ENCODE results near the gene PTPRN. TPM values are rescaled to one million over a fixed set of nuclear protein-coding genes. Genes with fewer than 3 reads are reported as not detected.

PTPRN gene
- total RNA-seq, 1 experiment from 2014 or later: 6.5 TPM

DNA sequence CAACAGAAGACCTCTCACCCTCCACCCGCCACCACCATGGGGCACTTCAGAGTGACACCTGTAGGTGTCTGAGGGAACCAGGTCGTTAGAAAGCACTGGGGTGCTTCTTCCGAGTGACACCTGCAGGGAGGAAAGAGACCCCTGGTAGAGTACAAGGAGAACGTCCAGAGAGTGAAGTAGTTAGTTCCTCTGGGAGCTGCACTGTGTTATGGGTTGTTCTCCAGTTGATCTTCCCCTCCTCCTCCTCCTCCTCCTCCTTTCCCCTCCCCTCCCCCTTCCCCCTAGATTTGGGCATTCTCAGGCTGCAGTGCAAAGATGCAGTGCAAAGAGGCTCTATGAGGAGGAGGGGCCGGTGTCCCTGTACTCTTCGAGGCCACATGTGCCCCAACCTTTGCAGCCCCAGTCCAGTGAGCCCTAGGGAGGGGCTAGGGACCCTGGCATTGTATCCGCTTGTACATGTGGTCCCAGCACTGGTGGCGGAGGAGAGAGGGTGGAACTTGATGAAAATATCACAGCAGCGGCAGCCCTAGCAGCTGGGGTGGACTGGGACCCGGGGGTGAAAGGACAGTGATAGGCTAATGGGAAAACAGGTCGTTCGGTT, 29.2 kb downstream of the PTPRN start:
- Histone ChIP-seq H3K18ac (ENCODE audit: insufficient read length, low read depth, low read length) (no peak overlapping the region), H4K5ac (ENCODE audit: insufficient read length, low read depth, low read length) (no peak overlapping the region), H2AK5ac (ENCODE audit: insufficient read length, low read length) (peak overlapping the region; percentile 3), H3K9ac (ENCODE audit: extremely low read depth, insufficient read length, low read length) (peak overlapping the region; percentile 54), H3K4ac (ENCODE audit: low read depth, low read length) (no peak overlapping the region), H3K79me1 (ENCODE audit: insufficient read depth, low read depth, low read length, poor library complexity, severe bottlenecking) (no peaks in the 10 kb centered on the region), H3K9me3 (ENCODE audit: control insufficient read depth, low read depth, low read length) (no peaks in the 10 kb centered on the region), H3K23me2 (ENCODE audit: insufficient read length, low read depth, low read length, poor library complexity, severe bottlenecking) (peaks cover 12% of the 10 kb centered on the region), H2BK120ac (ENCODE audit: low read depth, low read length, poor library complexity, severe bottlenecking) (no peak overlapping the region), H3K4me2 (ENCODE audit: insufficient read depth, insufficient read length, low read length) (peak overlapping the region; percentile 96), H2AFZ (ENCODE audit: low read length) (no peak overlapping the region), H2BK15ac (ENCODE audit: low read depth, low read length) (no peak overlapping the region; the same call in 1 of the 2 replicates), H3K79me2 (ENCODE audit: insufficient read depth, low read length) (no peaks in the 10 kb centered on the region), H3K27ac (ENCODE audit: insufficient read length, low read depth, low read length) (no peak overlapping the region), H3K56ac (ENCODE audit: insufficient read length, low read depth, low read length) (no peak overlapping the region), H3T11ph (ENCODE audit: low read length) (no peak overlapping the region), H3K4me1 (ENCODE audit: insufficient read depth, low read length) (no peaks in the 10 kb centered on the region; the same call in 1 of the 2 replicates), H4K20me1 (ENCODE audit: control insufficient read depth, insufficient read depth, insufficient read length) (no peaks in the 10 kb centered on the region), H3K27me3 (ENCODE audit: insufficient read depth, low read length) (no peaks in the 10 kb centered on the region), H3K14ac (ENCODE audit: insufficient read depth, low read length) (peak overlapping the region; percentile 79; the same call in 1 of the 2 replicates), H4K8ac (replicated peaks; ENCODE audit: insufficient read length, low read depth, low read length) (no peak overlapping the region), H3K23ac (ENCODE audit: insufficient read length, low read depth, low read length) (no peak overlapping the region), H2BK5ac (ENCODE audit: insufficient read length, low read length) (no peak overlapping the region), H2BK20ac (ENCODE audit: low read depth, low read length, poor library complexity, severe bottlenecking) (no peak overlapping the region), H2BK12ac (ENCODE audit: insufficient read length, low read depth, low read length) (no peak overlapping the region), H4K91ac (ENCODE audit: insufficient read length, low read depth, low read length) (no peak overlapping the region)
- DNase-seq: no peak
- peak overlapping the region in 2 of 3 experiments; percentile 89 to 93; a peak in 4 of 7 replicates for H3K27ac Mint-ChIP-seq
- H3K27me3 Mint-ChIP-seq (ENCODE audit: low read depth): peaks cover 2% of the 10 kb centered on the region
- H3K4me1 Mint-ChIP-seq: peaks cover 28 to 31% of the 10 kb centered on the region in 2 experiments
- H3K36me3 Mint-ChIP-seq (ENCODE audit: insufficient read depth in 1 of 3, low read depth in 3 of 3): peaks cover 4 to 30% (median 14%) of the 10 kb centered on the region in 3 experiments; a peak in 6 of 7 replicates
- peak overlapping the region; percentile 77 to 89 for H3K4me3 Mint-ChIP-seq
- TF ChIP-seq, protein P1, sequence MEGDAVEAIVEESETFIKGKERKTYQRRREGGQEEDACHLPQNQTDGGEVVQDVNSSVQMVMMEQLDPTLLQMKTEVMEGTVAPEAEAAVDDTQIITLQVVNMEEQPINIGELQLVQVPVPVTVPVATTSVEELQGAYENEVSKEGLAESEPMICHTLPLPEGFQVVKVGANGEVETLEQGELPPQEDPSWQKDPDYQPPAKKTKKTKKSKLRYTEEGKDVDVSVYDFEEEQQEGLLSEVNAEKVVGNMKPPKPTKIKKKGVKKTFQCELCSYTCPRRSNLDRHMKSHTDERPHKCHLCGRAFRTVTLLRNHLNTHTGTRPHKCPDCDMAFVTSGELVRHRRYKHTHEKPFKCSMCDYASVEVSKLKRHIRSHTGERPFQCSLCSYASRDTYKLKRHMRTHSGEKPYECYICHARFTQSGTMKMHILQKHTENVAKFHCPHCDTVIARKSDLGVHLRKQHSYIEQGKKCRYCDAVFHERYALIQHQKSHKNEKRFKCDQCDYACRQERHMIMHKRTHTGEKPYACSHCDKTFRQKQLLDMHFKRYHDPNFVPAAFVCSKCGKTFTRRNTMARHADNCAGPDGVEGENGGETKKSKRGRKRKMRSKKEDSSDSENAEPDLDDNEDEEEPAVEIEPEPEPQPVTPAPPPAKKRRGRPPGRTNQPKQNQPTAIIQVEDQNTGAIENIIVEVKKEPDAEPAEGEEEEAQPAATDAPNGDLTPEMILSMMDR (conservative IDR thresholded peaks at IDR 0.05): no peak
- no CpG with 5 or more reads among the region's 12 CpGs for WGBS (ENCODE audit: extremely low coverage, insufficient read length, low lambda C conversion rate)
- no peaks in the 10 kb centered on the region for H3K9me3 Mint-ChIP-seq

Data from H9 (cell line).